HG03064 (cell line): ENCODE results near the gene KIF24.
"Not testable (repeated sequence)": the region's sequence is repeated elsewhere in the genome, so short reads cannot be mapped to it uniquely, and the experiment has no call there.

Experiments
- ATAC-seq: cut with Tn5 transposase; IDR thresholded peaks from one replicate; pipeline ENCODE4 v1.9.1; 2021; ENCODE audit warnings: low read depth; ENCODE audit not compliant: unreplicated experiment

KIF24 gene

DNA sequence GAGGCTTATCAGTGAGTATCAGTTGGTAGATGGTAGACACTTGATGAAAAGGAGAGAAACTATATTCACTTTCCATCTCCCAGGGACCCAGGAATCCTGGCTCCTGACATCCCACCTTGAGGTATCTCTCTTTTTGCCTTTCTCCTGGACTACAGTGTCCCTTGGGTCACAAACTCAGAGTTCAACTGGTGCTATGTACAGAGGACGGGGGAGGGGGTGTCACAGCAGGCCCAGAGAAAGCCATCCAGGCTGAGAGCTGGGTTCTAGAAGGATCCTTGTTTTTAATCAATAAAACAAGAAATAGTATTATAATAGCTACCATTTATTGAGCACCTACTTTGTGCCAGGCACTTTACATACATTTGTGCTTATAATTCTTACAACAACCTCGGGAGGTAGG is 37.3 kb upstream of the KIF24 start:
- ATAC-seq, result no peak

GRCh38 chr9:34365282-34365681 is 36.2 kb upstream of the KIF24 start:
- ATAC-seq, result no peak

DNA sequence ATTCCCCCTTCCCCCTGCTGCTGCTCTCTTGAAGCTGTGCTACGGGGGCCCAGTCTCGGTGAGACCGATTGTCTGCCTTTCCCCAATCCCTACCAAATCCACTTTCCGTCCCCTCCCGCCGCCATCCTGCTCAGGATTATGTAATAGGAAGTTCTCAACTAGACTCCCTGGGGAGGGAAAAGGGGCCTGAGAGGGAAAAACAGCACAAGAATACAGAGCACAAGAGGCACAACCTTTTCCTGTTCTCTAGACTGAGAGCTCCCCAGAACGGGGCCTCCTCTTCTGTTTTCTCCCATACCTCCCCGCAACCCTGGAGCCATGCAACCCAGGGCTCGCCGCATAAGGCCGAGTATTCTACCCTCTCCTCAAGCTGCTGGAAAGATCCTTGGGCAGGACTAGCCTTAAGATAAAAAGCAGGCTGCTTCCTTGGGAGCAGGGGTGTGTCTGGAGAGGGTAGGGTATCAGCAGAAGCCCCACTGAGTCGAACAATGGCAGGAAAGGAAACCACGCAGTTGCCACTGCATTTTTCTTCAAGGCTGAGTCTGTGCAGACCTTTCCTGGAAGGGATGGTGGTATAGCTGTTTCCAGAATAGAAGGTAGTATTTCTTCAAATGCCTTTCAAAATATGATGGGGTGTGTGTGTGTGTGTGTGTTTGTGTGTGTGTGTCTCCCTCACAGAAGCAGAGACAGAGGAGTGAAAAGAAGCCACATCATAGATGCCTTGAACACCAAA is 34.7 kb upstream of the KIF24 start:
- ATAC-seq, result no peak

DNA sequence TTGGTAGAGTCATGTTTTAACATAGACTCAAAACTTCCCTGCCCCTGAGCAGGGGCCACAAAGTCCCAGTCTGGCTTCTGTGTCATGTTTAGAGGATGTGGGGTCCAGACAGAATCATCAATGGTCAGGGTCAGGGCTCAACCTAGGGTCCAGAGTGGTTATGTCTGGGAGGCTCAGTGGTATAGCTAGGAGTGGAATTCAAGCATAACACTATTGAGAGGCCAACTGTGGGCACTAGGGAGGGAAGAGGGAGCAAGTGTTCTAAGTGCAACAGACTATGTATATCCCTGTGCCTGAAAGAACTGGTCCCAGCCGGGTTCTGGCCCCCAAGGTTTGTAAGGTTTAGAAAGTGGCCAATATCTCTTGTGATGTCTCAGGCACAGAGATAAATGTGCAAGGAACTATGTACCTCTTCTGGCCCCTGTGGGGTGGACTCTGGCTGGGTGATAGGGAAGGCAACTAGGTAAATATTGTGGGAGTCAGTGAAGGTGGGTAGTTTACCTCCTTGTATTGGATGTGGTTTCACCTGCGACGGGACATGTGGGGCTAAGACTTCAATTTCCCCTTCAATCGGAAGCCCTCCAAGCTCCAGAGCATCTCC is 33.6 kb upstream of the KIF24 start:
- no peak for ATAC-seq

GRCh38 chr9:34352957-34353356 is 23.9 kb upstream of the KIF24 start:
- not testable (repeated sequence) for ATAC-seq

DNA sequence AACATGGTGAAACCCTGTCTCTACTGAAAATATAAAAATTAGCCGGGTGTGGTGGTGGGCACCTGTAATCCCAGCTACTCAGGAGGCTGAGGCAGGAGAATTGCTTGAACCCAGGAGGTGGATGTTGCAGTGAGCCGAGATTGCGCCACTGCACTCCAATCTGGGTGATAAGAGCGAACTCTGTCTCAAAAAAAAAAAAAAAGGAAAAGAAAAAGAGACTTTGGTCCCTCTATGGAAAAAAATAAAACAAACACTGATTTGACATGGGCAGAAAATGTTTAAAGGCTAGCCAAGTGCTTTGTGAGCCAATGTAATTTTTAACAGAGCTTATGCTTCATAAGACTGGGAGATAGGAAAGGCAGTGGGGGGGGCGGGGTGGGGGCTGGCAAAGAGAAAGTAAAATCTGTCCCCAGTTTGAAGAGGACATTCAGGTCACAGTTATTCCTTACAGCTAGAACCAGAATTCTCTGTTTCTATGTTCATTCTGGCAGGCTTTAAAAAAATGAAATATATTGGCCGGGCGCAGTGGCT is 23.1 kb upstream of the KIF24 start:
- ATAC-seq, result not testable (repeated sequence)

DNA sequence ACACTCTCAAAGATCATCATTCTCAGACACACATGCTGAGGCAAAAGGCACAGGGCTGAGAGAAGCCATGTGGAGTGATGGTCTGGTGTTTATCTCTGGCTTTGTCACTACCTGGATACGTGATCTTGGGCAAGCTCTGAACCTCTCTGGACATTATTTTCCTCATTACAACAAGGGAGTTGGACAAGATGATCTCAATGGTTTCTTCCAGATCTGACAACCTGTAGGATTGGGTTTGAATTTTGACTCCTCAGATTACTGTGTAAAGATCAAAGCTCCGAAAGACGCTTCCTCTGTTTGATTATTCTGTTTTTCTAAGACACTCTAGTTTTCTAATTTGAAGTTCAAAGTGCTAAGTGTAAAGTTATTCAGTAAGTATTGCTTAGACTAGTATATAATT is 20.3 kb upstream of the KIF24 start:
- ATAC-seq, result no peak

DNA sequence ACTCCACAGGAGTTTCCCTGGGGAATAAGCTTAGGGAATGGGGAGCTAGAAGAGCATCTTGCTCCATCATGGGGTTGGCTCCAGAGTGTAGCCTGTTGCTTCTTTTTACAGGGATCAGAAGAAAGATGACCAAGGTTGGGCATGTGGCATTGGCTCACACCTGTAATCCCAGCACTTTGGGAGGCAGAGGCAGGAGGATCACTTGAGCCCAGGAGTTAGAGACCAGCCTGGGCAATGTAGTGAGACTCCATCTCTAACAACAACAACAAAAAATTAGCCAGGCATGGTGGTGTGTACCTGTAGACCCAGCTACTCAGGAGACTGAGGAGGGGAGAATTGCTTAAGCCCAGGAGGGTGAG is 18.7 kb upstream of the KIF24 start:
- ATAC-seq, result no peak

DNA sequence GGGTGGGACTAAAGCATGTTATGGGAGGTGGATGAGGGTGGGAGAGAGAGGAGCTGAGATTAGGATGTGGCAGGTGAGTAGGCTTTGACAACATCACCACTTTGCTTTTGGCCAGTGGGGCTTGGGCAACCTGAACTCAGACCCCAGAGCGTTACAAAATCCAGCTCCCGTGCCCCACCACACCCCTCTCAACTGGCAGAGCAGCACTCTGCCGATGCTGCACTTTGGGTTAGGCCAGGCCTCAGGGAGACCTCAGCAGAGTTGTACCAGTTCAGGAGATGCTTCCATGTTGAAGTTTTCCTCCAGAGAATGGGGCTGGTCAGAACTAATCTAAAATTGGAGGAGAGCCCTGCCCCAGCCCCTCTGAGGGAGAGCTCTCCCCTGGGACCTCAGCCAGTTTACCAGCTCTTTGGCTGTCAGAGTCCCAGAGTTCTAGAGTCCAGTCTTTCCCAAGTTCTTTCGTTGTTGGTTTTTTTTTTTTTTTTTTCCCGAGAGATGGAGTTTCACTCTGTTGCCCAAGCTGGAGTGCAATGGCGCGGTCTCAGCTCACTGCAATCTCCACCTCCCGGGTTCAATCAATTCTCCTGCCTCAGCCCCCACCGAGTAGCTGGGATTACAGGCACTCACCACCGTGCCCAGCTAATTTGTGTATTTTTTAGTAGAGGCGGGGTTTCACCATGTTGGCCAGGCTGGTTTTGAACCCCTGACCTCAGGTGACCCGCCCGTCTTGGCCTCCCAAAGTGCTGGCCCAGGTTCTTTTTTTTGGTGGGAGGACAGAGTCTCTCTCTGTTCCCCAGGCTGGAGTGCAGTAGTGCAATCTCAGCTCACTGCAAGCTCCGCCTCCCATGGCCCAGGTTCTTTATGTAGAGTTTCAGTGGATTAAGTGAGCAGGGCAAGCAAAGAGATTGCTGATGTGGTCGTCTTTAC is 18.1 kb upstream of the KIF24 start:
- ATAC-seq, result no peak

GRCh38 chr9:34343605-34344004 is 14.5 kb upstream of the KIF24 start:
- ATAC-seq, result no peak

DNA sequence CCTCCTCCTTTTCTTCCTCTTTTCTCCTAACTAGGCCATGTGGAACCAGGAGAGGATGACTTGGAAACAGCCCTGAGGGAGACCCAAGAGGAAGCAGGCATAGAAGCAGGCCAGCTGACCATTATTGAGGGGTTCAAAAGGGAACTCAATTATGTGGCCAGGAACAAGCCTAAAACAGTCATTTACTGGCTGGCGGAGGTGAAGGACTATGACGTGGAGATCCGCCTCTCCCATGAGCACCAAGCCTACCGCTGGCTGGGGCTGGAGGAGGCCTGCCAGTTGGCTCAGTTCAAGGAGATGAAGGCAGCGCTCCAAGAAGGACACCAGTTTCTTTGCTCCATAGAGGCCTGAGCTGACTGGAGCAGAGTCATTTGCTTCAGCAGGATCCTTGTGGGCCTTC is 14.0 kb upstream of the KIF24 start:
- no peak for ATAC-seq

GRCh38 chr9:34341659-34342295 is 12.7 kb upstream of the KIF24 start:
- ATAC-seq, result no peak

DNA sequence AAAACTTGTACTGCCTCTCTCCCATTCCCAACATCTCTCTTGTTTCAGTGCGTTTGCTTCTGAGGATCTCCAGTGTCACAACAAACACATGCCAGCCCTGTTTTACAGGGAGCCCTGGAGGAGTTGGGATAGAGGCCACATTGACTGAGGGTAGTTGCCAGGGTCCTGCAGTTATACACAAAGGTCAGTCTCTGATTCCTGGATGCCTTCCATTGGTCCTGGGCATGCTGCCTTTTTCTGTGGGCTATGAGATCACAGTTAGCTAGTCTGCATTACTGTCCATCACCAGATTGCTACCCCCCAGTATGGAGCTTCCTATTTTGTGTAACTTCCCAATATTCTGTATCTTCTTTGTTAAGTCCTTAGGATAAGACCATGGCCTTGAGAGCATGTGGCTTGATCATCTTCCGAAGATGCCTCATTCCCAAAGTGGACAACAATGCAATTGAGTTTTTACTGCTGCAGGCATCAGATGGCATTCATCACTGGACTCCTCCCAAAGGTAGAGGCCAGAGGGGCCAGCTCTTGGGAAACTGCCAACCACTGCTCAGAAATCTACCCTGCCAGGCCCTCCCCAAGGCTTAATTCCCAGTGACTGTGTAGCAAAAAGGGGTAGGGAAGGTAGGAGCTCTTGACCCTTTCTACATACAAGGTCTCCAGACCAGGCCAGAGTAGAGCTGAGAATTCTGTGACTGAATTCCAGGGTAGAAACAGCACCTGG is 9.8 kb upstream of the KIF24 start:
- ATAC-seq, result no peak

GRCh38 chr9:34338079-34338478 is 9.0 kb upstream of the KIF24 start:
- not testable (repeated sequence) for ATAC-seq

- no peak for ATAC-seq
Measured at GRCh38 chr9:34337403-34337802, 8.3 kb upstream of the KIF24 start.

- no peak for ATAC-seq
Measured at GRCh38 chr9:34335376-34335775, 6.3 kb upstream of the KIF24 start.

DNA sequence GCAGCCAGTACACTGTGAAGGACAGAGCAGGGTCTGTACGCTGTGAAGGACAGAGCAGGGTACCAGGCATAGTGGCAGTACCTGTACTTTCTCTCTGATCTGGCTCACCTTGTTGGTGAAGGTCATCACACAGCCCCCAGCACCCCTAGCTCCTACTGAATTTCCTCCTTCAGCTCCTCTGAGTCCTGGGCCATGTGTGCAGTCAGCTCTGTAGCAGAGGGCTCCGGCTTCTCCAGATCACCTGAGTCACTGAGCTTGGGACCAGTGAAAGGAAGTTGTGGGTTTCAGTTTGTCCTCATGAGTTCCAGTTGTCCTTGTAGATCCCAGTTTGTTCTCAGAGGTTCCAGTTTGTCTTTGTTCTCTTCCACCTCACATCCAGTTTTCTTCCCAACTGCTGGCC is 5.8 kb upstream of the KIF24 start:
- ATAC-seq, result no peak

DNA sequence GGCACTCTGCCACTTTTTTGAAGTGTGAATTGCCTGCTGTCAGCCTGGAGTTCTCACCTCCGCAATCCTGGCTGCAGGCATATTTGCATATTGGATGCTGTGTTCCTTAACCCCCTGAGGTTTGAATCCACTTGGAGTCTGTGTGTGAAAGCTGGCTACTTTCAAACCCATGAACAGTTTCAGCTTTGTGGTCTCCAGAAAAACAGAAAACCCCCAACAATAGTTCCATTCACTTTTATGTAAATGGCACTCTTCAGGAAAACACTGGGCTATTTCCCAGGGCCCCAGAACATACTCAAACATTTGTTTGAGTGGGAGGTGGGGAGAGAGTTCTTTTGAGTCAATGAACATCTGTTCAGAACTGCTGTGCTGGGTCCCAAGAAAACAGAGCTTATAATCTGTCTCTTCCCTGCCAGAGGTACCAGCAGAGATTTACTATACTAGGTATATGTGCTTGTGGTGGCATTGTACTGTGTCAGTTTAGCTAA is 5.3 kb upstream of the KIF24 start:
- no peak for ATAC-seq

GRCh38 chr9:34333836-34334235 is 4.8 kb upstream of the KIF24 start:
- ATAC-seq, result no peak
